HG02973 (cell line): ENCODE data around the gene TMPRSS6.
"Not testable (repeated sequence)": the region's sequence is repeated elsewhere in the genome, so short reads cannot be mapped to it uniquely, and the experiment has no call there.

ENCODE experiments used
- ATAC-seq: cut with Tn5 transposase; IDR thresholded peaks from one replicate; pipeline ENCODE4 v1.9.1; 2021; ENCODE audit warnings: moderate library complexity; ENCODE audit not compliant: unreplicated experiment

TMPRSS6 gene

DNA sequence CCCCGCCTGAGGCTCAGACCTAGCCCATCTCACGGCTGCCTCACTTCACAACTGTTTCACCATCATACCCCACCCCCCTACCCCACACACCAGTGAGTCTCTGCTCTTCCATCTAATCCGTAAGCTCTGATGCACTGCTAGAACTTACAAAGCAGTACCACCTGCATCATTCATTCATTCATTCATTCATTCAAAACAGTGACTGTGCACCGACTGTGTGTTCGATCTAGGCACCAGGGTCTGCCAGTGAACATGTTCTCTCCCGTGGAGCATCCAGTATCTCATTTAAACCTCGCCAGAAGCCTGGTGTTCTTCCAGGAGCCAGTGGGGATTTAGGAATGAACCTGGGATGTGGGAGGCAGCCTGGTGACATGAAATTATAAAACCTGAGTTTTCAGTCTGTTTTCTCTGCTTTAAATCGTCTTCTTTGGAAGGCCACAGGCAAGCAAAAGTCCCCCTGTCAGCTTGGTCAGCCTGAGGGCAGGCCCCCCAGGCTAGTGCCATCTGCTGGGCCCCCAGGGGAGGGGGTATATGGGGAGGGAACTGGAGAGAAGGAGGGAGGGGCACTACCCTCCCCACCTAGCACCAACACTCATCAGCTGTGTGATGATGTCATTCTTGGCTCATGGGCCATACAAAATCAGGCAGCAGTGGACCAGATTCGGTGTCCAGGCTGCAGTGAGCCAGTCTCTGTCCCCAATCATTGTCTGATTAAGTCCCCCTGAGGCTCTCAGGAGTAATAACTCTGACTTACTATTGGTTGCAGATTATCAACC is 18.4 kb downstream of the TMPRSS6 start:
- no peak for ATAC-seq

DNA sequence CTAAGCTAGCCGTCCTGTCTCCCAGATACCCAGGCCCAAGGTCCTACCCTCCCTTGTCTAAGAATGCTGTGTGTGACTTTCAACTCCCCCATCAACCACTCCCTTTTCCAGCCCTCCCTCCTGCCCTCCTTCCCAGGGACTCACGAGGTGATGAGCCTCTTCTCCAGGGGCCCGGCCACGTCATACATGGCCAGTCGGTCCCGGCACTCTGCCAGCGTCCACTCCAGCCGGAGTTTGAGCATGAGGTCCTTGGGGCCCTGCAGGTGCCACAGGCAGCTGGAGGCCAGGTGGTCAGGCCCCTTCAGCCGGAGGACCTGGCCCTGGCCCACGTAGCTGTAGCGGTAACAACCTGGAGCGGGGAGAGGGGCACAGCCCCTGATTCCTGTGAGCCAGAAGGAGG is 20.1 kb downstream of the TMPRSS6 start:
- no peak for ATAC-seq

DNA sequence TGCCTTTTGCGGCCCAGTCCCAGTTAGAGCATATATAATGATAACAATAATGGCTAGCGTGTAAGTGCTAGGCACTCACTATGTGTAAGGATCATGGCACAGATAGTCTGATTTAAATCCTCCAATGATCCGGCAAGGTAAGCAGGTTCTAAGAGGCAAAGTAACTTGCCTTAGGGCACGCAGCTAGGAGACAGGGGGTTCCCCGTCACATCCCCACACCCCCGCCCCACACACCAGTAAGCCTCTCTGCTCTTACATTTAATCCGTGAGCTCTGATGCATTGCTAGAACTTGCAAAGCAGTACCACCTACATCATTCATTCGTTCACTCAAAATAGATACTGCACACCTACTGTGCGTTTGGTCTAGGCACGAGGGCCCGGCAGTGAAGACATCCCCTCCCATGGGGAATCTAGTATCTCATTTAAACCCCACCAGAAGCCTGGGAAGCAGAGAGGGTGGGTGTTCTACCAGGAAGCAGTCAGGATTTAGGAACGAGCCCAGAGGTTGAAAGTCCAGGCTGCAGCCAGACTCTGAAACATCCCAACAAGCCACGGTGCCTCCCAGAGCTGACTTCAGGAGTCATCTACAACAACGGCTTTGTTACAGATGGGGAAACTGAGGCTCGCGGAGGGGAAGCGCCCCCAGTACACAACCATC is 20.6 kb downstream of the TMPRSS6 start:
- no peak for ATAC-seq

DNA sequence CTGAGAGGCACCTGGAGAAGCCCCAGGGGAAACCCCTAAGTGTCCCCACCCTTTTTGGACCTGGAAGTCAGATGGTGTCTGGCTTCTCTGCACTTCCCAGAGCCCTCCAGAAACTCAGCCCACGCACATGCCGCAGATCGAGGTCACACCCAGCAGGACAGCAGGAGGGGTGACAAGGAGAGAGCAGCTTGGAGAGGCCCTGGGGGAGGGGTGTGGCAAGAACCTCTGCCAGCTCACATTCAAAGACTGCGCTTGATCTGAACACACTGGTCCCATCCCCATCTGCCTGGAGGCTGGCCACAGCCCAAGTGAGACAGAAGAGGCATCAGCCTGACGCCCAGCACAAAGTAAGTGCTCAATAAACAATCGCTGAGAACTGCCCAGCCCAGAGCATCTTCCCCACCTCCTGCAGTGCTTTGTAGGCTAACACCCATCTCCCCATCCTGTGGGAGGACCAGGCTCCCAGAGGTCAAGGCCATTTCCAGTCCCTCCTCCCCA is 21.4 kb downstream of the TMPRSS6 start:
- no peak for ATAC-seq

DNA sequence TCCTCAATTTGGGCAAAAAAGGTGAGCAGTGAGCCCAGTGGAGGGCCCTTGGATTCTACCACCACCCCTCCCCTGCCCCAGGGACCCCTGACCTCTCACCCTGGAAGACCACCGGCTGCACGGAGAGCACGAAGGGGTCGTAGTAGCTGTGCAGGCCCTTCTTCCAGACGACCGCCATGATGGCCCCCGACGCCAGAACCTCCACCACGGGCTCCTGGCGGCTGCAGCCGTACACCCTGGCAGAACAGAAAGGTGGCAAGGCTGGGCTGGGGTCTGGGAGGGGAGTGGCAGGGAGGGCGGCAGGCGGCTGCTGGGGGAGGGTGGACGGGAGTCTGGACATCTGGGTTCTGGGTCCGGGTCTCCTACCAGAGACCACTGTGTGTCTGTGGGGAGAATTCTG is 23.3 kb downstream of the TMPRSS6 start:
- ATAC-seq: no peak

DNA sequence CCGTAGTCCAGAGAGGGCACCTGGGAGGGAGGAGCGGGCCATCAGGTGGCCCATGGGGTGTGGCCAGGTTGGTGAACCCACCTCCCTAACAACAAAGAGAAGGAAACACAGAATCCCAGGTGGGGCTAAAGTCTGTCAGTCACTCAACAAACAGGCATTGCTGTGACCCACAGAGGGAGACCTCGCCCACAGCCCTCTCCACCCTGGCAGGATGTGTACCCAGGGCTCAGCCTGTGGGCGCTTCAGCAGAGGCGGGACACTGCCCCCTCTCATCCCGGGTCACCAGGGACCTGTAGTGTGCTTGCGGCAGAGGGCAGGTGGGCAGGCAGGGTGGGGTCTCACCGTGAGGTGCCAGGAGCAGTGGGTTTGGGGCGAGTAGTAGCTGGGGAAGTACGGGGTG is 25.1 kb downstream of the TMPRSS6 start:
- no peak for ATAC-seq

DNA sequence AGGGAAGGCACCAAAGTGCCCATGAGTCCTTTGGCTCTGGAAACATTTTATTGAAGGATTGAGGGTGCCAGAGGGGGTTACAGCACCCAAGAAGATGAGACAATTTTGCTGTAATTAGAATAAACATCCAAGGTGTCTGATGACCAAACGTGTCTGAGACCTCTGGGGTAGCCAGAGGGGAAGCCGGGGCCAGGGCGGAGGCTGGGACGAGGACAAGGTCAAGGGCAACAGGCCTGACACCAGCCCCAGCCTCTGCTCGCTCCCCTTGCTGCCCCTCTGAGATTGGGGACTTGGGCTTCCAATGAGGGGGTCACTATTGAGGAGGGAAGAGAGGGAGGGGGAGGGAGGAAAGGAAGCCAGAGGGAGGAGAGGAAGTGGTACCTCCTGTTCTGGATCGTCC is 25.6 kb downstream of the TMPRSS6 start:
- ATAC-seq: no peak

DNA sequence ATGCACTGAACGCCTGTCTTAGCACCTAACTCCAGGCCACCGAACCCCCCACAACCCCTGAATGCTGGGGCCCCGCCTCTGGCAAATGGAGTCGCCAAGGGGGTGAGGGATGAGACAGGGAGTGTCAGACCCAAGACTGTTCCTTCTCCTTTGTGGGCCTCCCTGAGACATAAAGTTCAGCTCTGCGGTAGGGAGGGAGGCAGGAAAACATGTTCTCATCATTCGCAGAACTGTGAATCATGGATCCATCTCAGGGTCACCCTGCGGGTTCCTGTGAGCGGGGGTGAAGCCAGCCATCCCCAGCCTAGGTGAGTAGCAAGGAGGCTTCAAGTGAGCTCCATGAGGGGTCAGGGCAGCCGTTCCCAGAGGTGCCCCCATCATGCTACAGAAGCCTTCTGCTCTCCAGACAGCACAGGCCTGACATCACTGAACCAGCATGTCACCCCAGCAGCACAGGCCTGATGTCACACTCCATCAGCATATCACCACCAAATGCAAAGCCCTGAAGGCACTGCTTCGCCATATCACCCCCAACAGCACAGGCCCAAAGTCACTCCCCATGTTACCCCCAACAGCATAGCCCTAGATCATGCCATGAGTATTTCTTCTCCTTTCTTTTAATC is 27.2 kb downstream of the TMPRSS6 start:
- ATAC-seq: no peak

DNA sequence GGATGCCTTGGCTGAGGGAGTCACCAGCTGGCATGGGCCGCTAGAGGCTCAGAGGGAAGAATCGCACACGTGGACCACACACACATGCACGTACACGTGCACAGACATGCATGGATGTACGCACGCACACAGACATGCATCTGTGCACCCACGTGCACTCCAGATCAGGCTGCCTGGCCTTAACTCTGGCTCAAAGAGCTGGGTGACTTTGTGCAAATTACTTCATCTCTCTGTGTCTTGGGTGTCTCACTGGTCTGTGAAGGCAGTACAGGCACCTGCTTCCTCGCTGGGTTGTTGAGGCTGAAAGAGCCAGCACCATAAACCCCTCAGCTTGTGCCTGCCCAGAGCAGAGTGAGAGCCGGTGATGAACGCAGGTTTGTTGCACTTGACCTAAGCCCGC is 28.7 kb downstream of the TMPRSS6 start:
- no peak for ATAC-seq

DNA sequence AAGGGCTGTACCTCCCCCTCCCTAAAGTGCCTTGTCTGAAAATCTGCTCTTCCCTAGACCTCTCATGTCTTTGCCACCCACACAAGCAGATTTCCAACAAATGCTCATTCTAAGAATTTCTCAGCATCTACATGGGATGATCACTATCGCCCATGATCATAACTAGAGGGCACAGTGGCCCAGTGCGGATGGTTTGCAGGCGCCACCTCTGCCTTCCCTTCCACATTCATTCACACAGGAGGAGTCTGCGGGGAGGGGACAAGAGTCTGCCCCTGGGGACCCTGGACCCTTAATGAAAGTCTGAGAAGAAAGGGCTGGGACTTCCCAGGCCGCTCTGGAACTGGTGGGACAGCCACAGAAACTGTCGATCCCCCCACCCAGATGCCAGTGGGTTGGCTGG is 29.1 kb downstream of the TMPRSS6 start:
- ATAC-seq: no peak

DNA sequence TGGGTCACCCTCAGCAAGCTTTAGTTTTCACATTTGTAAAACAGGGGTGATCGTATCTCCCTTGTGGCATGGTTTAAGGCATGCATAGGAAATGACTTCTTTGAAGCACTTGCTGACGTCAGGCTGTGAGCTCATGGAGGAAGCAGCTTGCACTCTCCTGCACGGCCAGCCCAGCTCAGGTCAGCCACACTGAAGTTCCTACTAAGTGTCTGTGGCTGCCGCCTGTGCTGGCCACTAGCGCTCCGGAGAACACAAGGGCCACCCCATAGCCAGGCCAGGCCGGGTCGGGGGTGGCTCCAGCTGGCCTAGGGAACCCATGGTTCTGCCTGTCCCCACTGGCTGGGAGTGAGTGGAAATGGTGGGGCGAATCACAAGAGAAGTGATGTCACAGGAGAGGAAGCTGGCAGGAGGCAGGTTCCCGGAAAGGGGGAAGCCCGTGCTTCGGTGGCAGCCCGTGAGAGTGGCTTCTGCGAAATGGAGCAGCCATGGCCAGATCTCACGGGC is 29.8 kb downstream of the TMPRSS6 start:
- no peak for ATAC-seq

DNA sequence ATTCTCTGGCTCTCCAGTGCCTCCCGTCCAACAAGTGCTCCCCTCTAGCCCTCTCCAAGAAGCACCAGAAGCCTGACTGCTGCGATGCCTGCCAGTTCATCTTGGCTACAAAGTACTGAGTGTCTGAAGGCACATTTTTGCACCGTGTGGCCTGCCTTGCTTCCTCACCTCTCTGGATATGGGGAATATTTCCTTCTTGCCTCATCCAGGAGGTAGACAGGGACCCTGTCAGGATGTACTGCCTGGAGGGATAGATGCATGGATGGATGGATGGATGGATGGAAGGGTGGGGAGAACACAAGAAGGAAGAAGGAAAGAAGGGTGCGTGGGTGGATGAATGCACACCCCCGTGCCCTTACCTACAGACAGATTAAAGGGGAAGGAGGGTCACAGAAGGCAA is 30.4 kb downstream of the TMPRSS6 start:
- no peak for ATAC-seq

DNA sequence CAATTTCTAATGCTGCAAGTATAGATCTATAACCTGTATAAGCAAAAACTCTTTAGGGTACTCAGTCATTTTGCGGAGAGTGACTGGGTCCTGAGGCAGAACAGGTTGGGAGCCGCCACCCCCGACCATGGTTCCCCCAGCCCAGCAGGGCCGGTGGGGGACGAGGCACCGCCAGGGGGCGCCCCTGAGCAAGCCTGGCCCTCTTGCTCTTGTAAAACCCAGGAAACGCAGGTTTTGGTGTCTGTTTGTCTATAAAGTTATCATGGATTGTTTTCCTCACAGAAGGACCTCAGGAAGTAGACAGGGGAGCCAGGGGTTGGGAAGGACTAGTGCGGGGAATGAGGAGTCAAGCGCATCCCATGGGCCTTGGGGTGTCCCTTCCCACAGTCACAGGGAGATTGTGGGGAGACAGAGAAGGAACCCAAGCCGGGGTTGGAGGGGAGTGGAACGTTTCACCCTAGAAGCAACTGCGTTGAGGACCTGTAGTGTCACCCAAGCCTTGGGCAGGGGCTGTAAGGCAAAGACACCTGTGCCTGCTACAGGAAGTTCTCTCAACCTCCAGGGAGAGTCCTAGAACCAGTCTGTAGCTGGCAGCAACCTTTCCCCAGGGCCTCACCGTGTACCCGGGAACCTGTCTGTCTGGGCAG is 31.6 kb downstream of the TMPRSS6 start:
- ATAC-seq: no peak

DNA sequence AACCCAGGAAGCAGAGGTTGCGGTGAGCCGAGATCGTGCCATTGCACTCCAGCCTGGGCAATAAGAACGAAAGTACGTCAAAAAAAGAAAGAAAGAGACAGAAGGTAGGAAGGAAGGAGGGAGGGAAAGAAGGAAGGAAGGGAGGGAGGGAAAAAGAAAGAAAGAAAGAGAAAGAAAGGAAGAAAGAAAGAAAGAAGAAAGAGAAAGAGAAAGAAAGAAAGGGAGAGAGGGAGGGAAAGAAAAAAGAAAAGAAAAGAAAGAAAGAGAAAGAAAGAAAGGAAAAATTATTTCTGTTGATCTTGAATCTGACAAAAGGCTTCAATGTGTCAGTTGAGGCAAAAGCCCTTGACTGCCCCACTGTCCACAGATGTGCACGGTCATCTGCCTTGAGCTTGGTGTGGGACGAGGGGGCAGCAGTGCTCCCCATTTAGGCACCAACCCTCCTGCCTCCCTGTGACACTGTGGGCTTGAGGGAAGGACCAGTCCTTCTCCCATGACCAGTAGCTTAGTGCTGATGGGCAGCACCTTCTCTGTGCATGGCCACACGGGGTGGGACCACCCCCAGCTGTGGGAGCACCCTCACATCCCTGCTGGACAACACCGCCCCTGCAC is 33.6 kb downstream of the TMPRSS6 start:
- no peak for ATAC-seq

DNA sequence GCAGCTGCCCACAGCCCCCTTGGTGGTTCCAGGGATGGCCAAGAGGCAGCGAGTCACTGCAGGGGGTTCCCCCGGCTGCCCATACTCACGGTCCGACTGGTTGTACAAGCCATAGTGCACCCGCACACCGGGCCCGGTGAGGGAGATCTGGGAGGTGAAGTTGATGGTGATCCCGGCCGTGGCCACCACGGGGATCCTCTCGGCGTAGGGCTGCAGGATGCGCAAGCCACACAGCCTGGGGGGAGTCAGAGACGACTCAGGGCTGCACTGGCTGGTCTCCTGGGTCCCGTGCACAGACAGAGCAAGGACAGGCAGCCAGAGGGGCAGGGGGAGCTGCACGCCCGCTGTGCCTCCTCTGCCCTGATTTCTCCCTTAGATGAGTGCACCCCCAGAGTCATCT is 34.5 kb downstream of the TMPRSS6 start:
- no peak for ATAC-seq

DNA sequence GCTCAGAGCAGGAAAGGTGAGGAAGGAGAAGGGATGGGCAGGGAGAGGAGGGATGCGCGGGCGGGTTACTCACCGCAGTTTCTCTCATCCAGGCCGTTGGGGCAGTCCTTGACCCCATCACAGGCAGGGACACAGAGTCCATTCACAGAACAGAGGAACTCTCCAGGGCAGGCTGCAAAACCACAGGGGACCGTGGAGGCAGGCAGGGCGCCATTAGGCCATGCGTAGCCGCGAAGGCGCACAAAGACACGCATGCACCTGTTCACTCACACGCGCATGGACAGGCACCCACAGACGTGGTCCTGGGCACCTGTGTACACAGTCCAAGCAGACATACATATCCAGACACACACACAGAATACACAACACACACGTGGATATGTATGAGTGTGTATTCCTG is 35.0 kb downstream of the TMPRSS6 start:
- no peak for ATAC-seq

DNA sequence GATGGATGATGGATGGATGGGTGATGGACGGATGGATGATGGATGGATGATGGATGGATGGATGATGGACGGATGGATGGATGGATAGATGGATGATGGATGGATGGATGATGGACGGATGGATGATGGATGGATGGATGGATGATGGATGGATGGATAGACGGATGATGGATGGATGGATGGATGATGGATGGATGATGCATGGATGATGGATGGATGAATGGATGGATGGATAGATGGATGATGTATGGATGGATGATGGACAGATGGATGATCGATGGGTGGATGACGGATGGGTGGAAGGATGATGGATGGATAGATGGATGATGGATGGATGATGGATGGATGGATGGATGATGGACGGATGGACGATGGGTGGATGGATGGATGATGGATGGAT is 36.8 kb downstream of the TMPRSS6 start:
- ATAC-seq: no peak

DNA sequence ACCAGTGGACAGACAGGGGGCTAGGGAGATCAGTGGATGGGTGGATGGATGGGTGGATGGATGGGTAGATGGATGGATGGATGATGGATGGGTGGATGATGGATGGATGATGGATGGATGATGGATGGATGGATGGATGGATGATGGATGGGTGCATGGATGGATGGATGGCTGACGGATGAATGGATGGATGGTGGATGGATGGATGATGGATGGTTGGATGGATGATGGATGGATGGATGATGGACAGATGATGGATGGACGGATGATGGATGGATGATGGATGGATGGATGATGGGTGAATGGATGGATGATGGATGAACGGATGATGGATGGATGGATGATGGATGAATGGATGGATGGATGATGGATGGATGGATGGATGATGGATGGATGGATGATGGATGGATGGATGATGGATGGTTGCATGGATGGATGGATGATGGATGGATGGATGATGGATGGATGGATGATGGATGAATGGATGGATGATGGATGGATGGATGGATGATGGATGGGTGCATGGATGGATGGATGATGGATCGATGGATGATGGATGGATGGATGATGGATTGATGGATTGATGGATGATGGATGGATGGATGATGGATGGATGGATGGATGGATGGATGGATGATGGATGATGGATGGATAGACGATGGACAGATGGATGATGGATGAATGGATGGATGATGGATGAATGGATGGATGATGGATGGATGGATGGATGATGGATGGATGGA is 37.5 kb downstream of the TMPRSS6 start:
- ATAC-seq: not testable (repeated sequence)

DNA sequence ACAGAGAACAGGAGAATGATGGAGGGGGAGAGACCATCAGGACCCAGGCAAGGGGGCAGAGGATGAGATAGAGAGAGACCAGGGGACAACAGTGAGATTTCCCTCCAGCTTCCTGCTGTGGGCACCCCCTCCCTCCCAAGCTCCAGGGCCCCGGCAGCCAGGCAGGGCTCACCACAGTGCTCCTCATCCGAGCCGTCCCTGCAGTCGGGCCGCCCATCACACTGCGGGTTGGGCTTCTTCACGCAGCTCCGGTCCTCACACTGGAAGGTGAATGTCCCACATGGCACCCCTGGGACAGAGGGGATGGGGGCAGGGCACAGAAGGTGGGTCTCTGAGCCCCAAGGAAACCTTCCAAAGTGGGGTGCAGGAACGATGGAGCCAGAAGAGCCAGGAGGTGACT is 38.8 kb downstream of the TMPRSS6 start:
- no peak for ATAC-seq

DNA sequence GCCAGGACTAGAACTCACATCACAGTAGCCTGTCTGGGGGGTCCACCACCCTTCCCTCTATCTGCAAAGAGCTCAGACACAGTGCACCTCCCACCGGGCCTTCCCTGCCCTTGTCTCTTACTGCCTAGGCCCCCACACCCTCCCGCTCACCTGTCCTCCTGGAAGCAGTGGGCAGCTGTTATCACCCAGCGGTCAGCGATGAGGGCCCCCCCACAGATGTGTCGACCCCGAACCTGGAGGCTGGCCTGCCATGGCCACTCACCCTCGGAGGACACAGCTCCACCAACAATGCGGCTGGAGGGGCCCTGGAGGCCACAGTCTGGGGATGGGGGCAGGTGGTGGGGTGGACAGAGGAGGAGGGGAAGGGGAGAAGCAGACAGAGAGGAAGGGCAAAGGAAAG is 39.2 kb downstream of the TMPRSS6 start:
- no peak for ATAC-seq
